ENCODE measurements around the gene POLD4. TPM values are rescaled to one million over a fixed set of nuclear protein-coding genes. Genes with fewer than 3 reads are reported as not detected.
A peak's percentile ranks its signal among the peaks of the same experiment; 100 is the strongest.

The POLD4 gene
- total and polyA plus RNA-seq, 12 donors, result 30.4 to 214 (median 43.5) TPM

DNA sequence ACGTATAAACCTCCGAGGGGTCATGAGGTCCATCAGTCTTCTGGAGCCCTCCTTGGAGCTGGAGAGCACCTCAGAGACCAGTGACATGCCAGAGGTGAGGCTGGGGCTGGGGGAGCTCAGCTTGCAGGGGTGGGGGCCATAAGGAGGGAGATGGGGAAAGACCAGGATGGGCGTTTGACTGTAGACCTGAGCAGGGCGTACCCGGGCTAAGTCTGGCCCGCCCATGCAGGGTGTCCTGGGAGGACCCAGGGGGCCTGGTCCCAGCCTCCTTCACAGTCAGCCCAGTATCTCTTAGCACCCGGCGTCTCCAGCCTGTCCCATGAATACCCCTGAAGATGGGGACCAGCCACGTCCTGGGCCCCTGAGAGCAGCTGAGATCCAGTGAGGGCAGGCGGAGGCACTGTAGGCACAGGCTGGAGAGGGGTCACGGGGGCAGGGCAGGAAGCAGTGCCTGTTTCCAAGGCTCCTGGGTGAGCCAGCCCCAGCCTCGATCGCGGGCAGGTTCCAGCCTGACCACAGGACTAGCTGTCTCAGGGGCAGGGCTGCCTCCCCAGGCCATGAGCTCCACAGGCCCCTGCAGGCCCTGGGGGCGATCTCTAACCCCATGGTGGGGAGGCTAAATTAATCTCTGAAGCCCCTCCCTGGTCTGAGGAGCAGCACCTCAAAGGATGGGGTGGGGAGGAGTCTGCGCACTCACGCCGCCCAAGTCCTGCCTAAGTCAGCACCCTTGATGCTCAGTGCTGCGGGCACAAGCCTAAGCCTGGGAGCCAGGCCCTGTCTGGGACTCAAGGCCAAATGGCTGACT is 42.9 kb downstream of the POLD4 start:
- no peak for TF ChIP-seq CTCF (IDR thresholded peaks at IDR 0.05)
- Histone ChIP-seq H3K4me3 (no peak overlapping the region), H3K9me3 (no peaks in the 10 kb centered on the region), H3K4me1 (peaks cover 0 to 18% (median 0%) of the 10 kb centered on the region in 9 donors), H3K27me3 (no peaks in the 10 kb centered on the region), H3K27ac (no peak overlapping the region), H3K36me3 (peaks cover 0 to 55% (median 9%) of the 10 kb centered on the region in 9 donors)
- WGBS, 2 donors, result 91 to 92% methylated on average over 19 of the region's 19 CpGs
- DNase-seq, result no peak
- intact Hi-C loops (cut with DNase I), result loop anchor here in 4 of 10 donors (10.0 kb wide), 2 partner anchors 74 to 226 kb away; no protein-coding TSS in a partner anchor
- peak in 2 of 8 donors; percentile 6 to 22 for ATAC-seq

DNA sequence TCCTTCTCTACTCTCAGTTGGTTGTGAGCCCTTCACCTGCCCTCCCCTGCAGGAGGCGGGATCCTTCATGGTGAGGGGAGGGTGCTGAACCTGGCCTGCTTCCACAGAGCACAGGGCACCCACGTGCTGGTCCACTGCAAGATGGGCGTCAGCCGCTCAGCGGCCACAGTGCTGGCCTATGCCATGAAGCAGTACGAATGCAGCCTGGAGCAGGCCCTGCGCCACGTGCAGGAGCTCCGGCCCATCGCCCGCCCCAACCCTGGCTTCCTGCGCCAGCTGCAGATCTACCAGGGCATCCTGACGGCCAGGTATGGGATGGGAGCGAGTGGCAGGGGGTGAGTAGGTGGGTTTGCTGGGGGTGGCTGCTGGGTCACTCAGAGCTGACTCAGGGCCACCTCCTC is 43.7 kb downstream of the POLD4 start:
- peaks cover 0 to 55% (median 9%) of the 10 kb centered on the region in 9 donors for H3K36me3 ChIP-seq

GRCh38 chr11:67309166-67309565 is 44.2 kb downstream of the POLD4 start:
- Histone ChIP-seq H3K4me1 (peaks cover 3 to 26% (median 7%) of the 10 kb centered on the region in 9 donors), H3K27me3 (no peaks in the 10 kb centered on the region), H3K9me3 (no peaks in the 10 kb centered on the region), H3K36me3 (peaks cover 0 to 55% (median 9%) of the 10 kb centered on the region in 9 donors), H3K4me3 (no peak overlapping the region), H3K27ac (no peak overlapping the region)
- no peak for TF ChIP-seq CTCF (IDR thresholded peaks at IDR 0.05)
- 96 to 97% methylated on average over 11 of the region's 11 CpGs for WGBS, 2 donors
- no peak for ATAC-seq
- intact Hi-C loops (cut with DNase I), result no loop called here
- no peak for DNase-seq

More for the DNA sequence above, 43.7 kb downstream of the POLD4 start:
- ATAC-seq, result no peak
- intact Hi-C loops (cut with DNase I), result loop anchor here in 4 of 10 donors (10.0 kb wide), 2 partner anchors 75 to 225 kb away; no protein-coding TSS in a partner anchor
- Histone ChIP-seq H3K4me3 (no peak overlapping the region), H3K9me3 (no peaks in the 10 kb centered on the region), H3K4me1 (peaks cover 0 to 21% (median 2%) of the 10 kb centered on the region in 9 donors), H3K27ac (no peak overlapping the region), H3K27me3 (no peaks in the 10 kb centered on the region)
- no peak for DNase-seq
- TF ChIP-seq CTCF (IDR thresholded peaks at IDR 0.05), result no peak
- WGBS, 2 donors, result 93 to 95% methylated on average over 14 of the region's 14 CpGs

DNA sequence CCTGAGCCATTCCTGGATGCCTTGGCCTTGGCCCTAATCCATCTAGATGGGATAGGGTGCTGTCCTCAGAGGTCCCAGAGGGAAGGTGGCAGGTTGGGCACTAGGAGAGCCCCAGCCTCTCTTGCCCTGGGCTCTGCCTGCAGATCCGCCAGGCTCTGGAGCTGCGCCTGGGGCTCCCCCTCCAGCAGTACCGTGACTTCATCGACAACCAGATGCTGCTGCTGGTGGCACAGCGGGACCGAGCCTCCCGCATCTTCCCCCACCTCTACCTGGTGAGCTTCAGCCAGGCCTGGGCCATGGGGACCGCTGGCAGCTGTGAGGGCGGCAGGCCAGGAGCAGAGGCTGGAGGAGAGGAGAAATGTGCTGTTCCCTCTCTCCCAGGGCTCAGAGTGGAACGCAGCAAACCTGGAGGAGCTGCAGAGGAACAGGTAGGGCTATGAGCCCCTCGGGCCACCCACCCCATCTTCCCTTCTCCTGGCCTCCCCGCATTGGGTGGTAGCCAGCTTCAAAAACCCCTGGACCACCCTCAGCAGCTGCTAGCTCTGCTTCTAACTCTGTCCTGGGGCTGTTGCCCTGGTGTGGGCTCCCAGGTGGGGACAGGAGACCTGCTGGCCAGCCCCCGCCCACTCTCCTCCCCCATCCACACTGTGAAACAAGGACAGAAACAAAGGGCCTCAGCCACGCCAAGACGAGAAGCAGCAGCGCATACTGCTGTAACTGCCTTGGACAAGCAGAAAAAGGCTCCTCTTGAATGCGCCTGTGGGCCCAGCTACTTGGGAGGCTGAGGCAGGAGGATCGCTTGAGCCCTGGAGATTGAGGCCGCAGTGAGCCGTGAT is 45.1 kb downstream of the POLD4 start:
- intact Hi-C loops (cut with DNase I), result no loop called here
- TF ChIP-seq CTCF (IDR thresholded peaks at IDR 0.05), result no peak
- DNase-seq (no peak), ATAC-seq (no peak)
- Histone ChIP-seq H3K27me3 (no peaks in the 10 kb centered on the region), H3K36me3 (peaks cover 0 to 55% (median 9%) of the 10 kb centered on the region in 9 donors), H3K9me3 (no peaks in the 10 kb centered on the region), H3K4me1 (peaks cover 3 to 28% (median 14%) of the 10 kb centered on the region in 9 donors), H3K4me3 (no peak overlapping the region), H3K27ac (no peak overlapping the region)
- 95 to 96% methylated on average over 20 of the region's 20 CpGs for WGBS, 2 donors
